AG04450 (cell line): ENCODE data around the gene ATP5MK. TPM values are rescaled to one million over a fixed set of nuclear protein-coding genes. Genes with fewer than 3 reads are reported as not detected.

Experiments
- CTCF ChIA-PET: fragments of 300-600, 350-600 bp; formaldehyde crosslinking; extraction: SDS; loops from one replicate; lab custom pipeline; 2022; ENCODE audit warnings: antibody characterized with exemption, inconsistent platforms; lab: Charles Lee
- POLR2A ChIA-PET: fragments of 350-600 bp; formaldehyde crosslinking; extraction: SDS; loops from one replicate; lab custom pipeline; 2021; ENCODE audit warnings: antibody characterized with exemption, inconsistent platforms; lab: Yijun Ruan, JAX
- DNase-seq: peaks from one replicate; pipeline ENCODE4 v3.0.0-alpha.2; 2011; ENCODE audit warnings: low read depth, low spot score
- H3K27ac ChIP-seq: one replicate; pipeline ENCODE4 v1.5.1; 2012; ENCODE audit warnings: low read depth, low read length, control low read depth
- H3K27me3 ChIP-seq: one replicate; pipeline ENCODE4 v1.6.0; 2012; ENCODE audit warnings: low read length; ENCODE audit not compliant: control insufficient read depth, insufficient read depth
- H3K4me3 ChIP-seq: 2 replicates; pipeline ENCODE4 v1.5.1; 2011; ENCODE audit warnings: mild to moderate bottlenecking, low read depth, low read length, control low read depth
- H3K9me3 ChIP-seq: 2 replicates; pipeline ENCODE4 v1.5.1; 2012; ENCODE audit warnings: low read length; ENCODE audit not compliant: control insufficient read depth, insufficient read depth
- CTCF ChIP-seq: IDR thresholded peaks from 2 replicates; pipeline ENCODE4 v1.5.1; 2011; ENCODE audit warnings: low read depth, low read length, control low read depth, inconsistent platforms
- polyA plus RNA-seq: library from polyadenylated mRNA; depleted of rRNA; stranded (reverse); fragments of >200 nt; gene quantifications from 2 replicates; pipeline ENCODE4 v1.2.3, GENCODE V29; 2011; rRNA removed

ATP5MK gene
- polyA plus RNA-seq, 1 experiment, result 407 TPM

GRCh38 chr10:103350517-103351260 lies 45.6 kb downstream of the ATP5MK start, which contains the start of gene PCGF6:
Gene PCGF6, minus strand, starts transcription at chr10:103351140. Its CDS starts 74 bp downstream, at chr10:103351066.
- peak; percentile 34 for DNase-seq
- POLR2A ChIA-PET, result interaction anchor here (0.6 to 0.7 kb wide), 3 partner anchors 14 to 1237 kb away, joined by 3 read pairs; no protein-coding TSS in a partner anchor
- Histone ChIP-seq H3K27ac (peak within 1 kb of the TSS; percentile 75), H3K9me3 (no peaks in the 10 kb centered on the region), H3K4me3 (peak within 1 kb of the TSS; percentile 72), H3K27me3 (no peaks in the 10 kb centered on the region)
- CTCF ChIA-PET, result interaction anchor here (1.1 kb wide), 1 partner anchor 17 kb away, joined by 3 read pairs; no protein-coding TSS in a partner anchor
- TF ChIP-seq CTCF, result peak; percentile 3; the same call in 1 of the 2 replicates

- Histone ChIP-seq H3K27me3 (no peaks in the 10 kb centered on the region), H3K4me3 (peak overlapping the region; percentile 72), H3K27ac (peak overlapping the region; percentile 75), H3K9me3 (no peaks in the 10 kb centered on the region)
- CTCF ChIA-PET, result interaction anchor here (1.1 kb wide), 1 partner anchor 16 kb away, joined by 3 read pairs; no protein-coding TSS in a partner anchor
- no peak for TF ChIP-seq CTCF
- POLR2A ChIA-PET, result interaction anchor here (0.6 kb wide), 1 partner anchor 80 kb away, joined by 3 read pairs; no protein-coding TSS in a partner anchor
- DNase-seq, result no peak
These were observed 46.1 kb downstream of the ATP5MK start for GRCh38 chr10:103350175-103350516.

Other genes starting within 250 kb of the ATP5MK start
- gene NT5C2, start 203.2 kb downstream of the ATP5MK start, polyA plus RNA-seq, result 94.5 and 117 TPM in 2 replicates
- 0.15 and 0.20 TPM in 2 replicates for gene RPEL1, start 150.6 kb downstream of the ATP5MK start, polyA plus RNA-seq
- 5.2 and 6.6 TPM in 2 replicates for gene INA, start 119.3 kb downstream of the ATP5MK start, polyA plus RNA-seq
- 6.9 and 9.9 TPM in 2 replicates for gene PCGF6, start 45.3 kb downstream of the ATP5MK start, polyA plus RNA-seq
- 2.3 and 3.5 TPM in 2 replicates for gene TAF5, start 28.5 kb downstream of the ATP5MK start, polyA plus RNA-seq
- gene PDCD11, start 151 bp upstream of the ATP5MK start, polyA plus RNA-seq, result 18.5 and 21.9 TPM in 2 replicates
- 9.2 and 11.3 TPM in 2 replicates for gene CALHM2, start 55.9 kb upstream of the ATP5MK start, polyA plus RNA-seq
- gene CALHM1, start 62.4 kb upstream of the ATP5MK start, polyA plus RNA-seq, result not detected in 2 replicates
- gene CALHM3, start 82.8 kb upstream of the ATP5MK start, polyA plus RNA-seq, result not detected in 2 replicates
- 0.67 and 0.82 TPM in 2 replicates for gene NEURL1, start 97.2 kb upstream of the ATP5MK start, polyA plus RNA-seq